Measurements from ENCODE around the gene XYLT1.
"Not testable (repeated sequence)": the region's sequence is repeated elsewhere in the genome, so short reads cannot be mapped to it uniquely, and the experiment has no call there.

XYLT1 gene

DNA sequence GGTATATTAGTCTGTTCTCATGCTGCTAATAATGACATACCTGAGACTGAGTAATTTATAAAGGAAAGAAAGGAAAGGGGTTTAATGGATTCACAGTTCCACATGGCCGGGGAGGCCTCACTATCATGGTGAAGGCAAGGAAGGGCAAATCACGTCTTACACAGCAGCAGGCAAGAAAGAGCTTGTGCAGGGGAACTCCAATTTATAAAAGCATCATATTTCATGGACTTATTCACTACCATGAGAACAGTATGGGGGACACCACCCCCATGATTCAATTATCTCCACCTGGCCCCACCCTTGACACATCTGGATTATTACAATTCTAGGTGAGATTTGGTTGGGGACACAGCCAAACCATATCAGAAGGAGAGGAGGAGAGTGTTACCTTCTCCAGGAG, 17.7 kb upstream of the XYLT1 start:
- no peak for DNase-seq

DNA sequence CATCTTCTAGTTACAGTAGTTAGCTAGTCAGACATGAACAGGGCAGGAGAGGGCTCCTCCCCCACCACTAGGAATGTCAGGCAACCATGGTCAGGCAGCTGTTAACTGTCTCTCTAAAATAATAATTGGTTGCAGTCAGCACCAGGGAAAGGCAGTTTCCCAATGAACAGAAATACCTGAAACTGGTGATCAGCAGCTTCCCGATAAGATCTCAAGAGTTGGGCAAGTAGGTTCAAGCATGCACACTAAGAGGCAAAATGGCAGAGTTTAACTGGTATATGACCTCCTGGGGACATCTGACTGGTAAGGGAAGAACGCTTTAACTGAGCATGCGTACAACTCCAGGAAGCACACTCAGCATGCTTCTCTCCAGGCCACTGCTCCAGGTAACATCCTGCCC, 12.6 kb upstream of the XYLT1 start:
- DNase-seq: no peak

DNA sequence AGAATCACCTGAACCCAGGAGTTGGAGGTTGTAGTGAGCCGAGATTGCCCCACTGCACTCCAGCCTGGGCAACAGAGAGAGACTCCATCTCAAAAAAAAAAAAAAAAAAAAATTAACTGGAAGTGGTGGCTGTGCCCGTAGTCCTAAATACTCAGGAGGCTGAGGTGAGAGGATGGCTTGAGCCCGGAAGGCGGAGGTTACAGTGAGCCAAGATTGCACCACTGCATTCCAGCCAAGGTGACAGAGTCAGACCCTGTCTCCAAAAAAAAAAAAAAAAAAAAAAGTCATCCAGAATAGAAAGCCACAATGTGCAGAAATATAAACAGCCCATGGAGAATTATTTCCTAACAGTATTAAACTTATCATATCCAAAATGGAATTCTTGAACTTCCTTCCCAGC, 11.6 kb upstream of the XYLT1 start:
- DNase-seq: not testable (repeated sequence)

DNA sequence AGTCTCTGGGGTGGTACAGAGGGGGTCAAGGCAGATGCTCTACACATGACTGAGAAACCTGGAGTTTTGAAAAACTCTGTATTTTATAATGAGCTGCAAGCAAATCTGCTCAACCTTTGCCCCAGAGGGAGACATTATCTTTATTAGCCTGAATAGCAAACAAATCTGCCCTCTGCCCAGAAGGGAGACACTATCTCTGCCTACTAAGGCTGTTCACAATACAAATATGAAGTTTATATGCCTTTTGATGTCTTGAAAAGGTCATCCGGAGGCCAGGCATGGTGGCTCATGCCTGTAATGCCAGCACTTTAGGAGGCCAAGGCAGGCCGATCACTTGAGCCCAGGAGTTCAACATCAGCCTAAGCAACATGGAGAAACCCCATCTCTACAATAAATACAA, 11.0 kb upstream of the XYLT1 start:
- DNase-seq: no peak

DNA sequence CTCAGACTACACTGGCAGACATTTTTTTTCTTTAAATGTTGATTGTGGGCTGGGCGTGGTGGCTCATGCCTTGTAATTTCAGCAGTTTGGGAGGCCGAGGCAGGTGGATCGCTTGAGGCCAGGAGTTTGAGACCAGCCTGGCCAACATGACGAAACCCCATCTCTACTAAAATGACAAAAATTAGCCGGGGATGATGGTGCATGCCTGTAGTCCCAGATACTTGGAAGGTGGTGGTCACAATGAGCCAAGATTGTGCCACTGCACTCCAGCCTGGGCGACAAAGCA, 6.4 kb upstream of the XYLT1 start:
- DNase-seq: not testable (repeated sequence)

DNA sequence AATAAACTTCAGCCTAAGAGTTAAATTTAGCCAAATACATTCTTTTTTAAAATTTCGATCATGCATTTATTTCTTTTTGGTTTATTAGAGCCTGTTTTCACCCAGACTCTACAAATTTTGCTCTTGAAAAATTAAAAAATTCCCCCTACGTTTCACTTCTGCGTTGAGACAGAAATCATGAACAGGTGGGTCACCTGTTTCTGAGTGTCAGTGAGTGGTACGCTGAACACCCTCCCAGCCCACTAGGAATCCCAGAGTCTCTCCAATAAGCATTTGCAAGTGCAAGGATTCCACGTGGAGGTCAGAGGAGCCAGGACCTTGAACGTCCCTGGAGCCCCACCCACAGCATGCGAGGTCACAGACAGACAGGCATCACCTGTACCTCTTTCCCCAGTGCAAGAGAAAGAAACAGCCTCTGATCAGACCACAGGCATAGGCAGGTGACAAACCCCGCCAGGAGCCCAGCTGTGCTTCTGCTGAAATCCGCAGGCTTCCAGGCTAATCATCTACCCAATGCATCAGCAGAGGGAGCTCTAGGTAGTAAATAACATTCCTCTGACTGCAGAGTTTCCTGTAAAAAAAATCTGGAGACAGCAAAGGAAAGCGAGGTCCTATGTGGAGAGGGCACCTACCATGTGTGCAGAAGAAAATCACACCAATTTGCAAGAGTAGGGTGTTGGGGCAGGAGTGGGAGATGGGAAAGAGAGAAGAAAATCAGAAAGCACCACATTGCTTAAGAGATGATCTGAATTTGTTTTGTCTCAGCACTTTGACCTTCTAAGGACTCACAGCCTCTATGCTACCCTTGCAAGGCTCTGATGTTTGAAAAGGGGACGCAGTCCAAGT, 5.9 kb upstream of the XYLT1 start:
- DNase-seq: peak; percentile 9

DNA sequence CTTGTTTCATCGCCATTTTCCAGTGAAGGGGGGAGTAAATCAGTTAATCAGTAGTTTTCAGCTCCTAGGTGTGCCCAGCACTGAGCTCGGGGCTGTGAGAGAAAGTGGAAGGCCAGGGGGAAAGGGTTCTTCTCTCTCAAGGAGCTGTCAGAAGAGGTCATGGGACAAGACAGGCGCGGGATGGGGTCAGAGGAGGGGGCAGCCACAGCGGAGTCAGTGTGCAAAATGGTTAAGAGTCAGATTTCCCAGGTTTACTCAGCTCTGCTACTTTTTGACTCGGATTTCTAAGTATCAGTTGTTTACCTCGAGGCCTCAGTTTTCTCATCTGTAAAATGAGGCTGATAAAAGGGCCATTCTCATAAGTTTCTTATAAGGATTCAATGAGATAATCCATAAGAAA, 4.3 kb upstream of the XYLT1 start:
- DNase-seq: no peak

DNA sequence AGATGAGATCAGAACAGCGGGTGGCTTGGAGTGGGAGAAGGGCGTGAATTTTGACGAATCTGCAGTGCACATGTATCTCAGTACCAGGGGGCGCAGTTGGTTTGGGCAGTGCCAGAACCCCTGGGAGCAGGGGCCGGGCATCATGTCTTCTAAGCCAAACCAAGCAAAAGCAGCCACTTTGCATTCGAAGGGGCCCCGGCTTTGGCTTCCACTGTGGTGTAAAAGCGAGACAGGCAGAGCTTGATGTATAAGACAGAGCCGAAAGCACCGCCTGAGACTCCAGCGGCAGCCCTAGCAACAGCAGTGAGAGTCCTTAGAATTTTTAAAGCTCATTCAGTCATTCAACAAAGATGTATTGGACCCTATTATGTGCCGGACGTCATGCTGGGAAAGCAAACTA, 3.8 kb upstream of the XYLT1 start:
- DNase-seq: no peak

DNA sequence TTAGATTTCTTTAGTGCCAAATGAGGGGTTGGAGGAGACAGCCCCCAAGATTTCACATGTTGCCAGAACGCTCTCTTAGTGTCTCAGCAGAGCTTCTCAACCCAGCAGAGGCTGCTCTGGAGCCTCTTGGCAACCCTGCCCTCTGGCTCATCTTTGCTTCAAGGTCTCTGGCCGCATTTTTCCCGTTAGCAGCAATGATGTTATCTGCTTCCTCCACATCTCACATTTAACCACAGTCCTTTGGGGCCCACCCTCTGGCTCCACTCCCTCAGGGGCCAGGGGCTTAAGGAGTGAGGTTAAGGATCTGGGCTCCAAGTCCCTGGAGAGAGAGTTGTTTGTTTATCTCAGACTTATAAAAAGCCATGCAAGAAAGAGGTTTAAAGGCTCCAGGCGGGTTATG, 3.3 kb upstream of the XYLT1 start:
- no peak for DNase-seq

DNA sequence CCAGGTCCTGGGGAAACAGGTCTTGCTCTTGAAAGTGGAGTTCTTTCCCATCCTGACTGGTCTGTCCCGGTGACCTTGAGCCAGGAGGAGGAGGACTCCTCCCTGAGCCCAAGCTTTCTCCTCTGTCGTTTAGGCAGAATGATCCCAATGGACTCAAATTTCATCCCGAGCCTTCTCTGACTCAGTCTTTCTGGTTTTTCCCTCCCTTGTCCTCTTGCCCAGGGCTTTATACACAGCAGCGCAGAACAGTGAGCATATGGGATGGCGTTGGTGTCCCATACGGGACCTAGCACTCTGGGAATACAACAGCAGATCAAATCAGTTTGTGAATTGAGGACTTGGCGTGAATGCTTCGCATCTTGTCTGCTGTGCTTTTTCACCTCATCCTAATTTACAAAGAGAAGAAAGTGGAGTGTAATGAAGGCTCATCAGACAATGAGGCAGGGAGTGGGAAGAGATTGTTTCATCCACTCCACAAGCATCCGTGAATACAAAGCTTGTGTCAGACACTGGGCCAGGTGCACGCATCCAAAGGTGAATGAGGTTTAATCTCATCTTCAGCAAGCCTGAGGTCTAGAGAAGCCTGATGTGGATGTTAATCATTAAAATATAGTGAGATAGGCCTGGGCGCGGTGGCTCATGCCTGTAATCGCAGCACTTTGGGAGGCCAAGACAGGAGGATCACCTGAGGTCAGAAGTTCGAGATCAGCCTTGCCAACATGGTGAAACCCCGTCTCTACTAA, 1.1 kb upstream of the XYLT1 start:
- DNase-seq: no peak

DNA sequence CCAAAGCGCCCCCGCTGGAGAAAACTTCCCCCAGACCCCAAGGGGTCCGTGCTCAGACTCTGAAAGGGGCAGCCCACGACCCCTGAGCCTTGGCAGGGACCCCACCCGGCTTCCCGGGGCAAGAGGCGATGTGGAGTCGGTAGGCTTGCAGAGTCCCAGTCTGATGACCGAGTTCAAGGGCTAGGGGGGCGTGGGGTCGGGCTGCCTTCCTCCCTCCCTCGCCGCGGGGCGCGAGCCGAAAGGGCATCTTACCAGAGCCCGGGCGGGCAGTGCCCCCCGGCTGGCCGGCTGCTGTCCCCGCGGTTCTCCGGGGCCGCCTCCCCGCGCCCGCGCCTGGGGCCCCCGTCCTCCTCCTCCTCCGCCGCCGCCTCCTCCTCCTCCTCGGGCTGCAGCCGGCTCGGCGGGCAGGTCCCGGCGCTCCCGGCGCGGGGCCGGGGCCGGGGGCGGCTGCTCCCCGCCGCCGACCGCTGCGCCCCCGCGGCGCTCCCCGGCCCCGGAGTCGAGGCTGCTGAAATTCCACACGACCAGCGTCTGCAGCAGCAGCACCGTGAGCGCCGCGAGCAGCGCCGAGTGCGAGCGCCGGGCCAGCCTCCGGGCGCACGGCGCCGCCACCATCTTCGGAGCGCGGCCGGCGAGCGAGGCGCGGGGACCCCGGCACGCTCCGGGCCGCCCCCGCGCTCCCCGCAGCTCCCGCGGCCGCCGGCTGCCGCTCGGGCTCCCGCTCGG, 415 bp downstream of the XYLT1 start:
- DNase-seq: no peak

DNA sequence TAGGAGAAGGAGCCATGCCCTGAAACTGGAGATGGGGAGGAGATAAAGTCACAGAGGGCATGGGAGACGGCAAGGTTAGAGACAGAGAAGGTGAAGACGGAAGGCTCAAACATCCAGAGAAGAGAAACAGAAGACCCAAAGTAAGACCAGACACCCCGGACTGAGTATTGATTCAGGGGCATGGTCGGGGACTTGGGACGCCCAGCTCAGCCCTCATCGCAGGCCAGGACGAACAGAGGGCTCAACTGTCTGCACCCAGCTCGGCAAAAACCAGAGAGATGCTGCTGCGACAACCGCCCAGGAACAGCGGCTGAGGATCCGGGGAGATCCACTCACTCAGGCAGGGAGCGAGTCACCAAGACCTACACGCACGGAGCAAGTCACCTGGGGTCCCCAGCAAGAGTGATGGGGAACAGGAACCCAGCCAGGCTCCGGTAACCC, 999 bp downstream of the XYLT1 start:
- DNase-seq: no peak

DNA sequence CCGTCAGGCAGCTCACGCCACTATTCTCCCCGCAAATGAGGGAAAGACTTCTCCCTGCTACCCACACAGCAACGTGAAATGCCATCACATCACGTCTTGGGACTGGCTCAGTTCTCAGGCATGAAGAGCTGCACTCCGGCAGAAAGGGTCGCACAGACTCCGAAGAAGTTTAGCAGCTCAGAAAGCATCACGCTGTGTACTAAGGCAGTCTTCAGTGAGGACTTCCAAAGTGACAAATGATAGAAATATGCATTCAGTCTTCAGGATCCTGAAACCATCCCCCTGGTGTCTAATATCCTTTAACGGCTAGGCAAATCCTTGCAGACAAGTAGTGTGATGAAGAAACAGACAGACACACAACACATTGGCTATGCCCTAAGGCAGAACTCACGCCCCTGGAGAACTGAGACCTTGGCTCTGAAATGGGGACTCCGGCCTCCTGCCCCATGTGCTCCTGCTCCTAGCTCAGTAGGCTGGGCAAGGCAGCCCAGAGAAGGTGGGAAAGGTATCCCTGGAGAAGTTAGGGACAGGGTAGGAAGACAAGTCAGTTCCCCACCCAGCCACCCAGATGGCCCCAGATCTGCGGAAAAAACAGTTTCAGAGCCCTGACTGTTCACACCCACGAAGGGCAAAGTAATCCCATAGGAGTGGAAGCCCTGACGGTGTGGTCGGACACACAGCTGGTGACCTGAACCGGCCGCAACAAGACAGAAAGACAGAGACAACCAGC, 1.6 kb downstream of the XYLT1 start:
- no peak for DNase-seq

DNA sequence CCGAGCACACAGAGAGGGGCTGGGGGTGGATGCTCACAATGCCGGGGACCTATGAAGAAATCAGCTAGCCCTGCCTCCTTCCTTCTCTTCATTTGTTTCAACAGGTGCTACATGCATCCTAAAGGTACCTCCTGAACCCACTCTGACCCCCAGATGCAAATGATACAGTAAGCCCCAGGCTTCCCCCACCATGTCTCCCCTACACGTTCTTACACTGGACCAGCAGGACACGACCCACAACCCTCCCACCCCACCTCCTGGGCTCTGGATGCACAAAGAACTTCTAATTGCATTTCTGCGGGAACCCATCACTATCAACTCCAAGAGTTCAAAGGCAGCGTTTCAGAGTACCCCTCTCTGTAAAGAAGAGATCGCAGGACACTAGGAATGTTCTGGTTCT, 2.1 kb downstream of the XYLT1 start:
- DNase-seq: no peak

DNA sequence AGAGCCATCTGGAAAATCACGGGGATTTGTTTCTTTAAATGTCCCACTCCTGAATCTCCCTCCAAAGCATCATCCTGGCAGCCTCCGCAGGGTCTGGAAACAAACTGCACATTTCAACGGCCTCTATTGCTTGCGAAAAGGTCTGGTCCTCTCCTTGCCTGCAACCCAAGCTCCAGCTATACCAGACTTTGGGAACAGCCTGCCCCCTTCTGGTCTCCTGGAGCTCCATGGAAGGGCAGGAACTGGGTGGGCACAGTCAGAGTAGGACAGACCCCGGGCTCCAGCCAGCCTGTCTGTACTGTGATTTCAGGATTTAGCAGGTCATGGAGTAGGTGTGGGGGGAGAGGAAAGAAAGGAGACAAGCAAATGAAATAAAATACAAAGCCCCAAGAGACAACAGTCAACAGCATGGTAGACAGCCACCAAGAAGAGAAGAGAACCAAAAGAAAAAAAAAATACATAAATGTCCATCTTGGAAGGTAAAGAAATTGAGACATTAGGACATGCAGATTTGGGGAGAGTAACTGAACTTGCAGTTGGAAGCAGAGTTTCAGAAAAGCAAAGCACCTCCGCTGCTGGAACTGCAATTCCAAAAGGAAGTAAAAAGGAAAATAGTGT, 2.7 kb downstream of the XYLT1 start:
- no peak for DNase-seq

DNA sequence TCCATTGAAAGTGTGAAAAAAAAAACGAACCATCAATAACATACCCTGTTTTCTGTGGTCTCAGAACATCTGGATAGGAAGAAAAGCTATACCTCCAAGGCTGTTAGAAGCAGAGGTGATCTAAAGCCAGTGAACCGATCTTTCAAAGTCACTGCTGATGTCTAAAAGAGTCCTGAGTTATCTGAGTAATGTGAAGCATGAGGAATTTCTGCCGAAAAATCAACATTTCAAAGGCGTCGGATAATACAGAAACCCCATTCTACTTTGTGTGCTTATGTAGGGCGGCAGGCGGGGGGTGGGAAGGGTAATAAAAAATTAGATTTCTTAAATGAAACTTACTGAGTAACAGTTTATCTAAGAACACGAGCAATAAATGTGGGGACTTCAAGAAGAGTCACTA, 3.9 kb downstream of the XYLT1 start:
- DNase-seq: no peak

DNA sequence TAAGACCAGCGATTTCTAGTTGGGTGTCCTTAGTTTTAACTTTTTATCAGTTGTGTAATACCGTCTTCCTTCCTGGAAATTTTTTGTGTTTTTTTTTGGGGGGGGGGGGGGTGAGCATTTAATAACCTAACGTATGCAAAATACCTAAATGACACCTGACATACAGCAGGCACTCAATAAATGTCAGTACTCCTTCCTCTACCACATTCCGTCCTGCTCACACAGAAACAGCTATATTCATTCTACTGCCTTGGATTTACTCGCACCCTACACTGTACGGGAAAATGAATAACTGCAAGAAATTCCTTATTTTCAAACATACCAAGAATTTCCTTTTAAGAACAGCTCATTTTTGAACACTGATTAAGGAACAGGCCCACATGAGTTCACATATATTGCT, 5.3 kb downstream of the XYLT1 start:
- DNase-seq: no peak

DNA sequence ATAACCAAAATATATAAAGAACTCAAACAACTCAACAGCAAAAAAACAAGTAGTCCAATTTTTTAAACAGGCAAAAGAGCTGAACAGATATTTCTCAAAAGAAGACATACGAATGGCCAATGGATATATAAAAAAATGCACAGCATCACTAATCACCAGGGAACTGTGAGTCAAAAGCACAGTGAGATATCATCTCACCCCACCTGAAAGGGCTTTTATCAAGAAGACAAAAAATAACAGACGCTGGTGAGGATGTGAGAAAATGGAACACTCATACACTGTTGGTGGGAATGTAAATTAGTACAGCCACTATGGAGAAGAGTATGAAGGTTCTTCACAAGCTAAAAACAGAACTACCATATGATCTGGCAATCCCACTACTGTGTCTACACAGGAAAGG, 7.4 kb downstream of the XYLT1 start:
- no peak for DNase-seq

DNA sequence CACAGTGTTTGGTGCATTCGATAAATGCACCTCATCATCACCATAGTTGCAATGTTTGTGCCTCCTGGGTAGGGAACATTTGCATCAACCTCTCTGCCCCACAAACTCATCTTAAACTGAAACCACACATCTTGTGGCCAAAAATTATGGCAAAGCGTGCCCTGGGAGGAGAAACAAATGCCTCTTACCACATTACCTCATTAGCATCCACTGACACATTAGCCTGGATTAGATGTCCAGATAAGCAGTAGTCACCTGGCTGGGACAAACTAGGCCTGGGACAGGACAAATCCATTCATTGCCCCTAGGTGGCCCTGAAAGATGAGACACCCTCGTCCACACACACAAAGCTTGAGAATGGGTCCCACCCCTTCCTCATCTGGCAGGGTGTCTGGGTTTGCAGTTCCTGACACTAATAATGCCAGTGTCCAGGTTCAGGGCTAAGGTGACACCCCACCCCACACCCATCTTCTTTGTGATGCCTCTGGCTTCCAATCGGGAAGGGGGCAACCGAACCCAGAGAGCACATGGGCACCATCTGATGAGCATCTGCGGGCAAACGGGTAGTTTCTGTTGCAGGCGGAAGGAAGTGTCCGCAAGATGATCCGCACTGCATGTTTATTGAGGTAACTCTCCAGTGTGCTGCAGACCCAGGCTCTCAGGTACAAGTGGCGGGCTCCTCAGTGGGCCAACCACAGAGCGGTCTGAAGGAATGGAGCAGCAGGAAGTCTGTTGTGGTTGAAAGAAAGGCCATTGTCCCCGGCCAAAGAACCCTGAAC, 8.6 kb downstream of the XYLT1 start:
- no peak for DNase-seq

DNA sequence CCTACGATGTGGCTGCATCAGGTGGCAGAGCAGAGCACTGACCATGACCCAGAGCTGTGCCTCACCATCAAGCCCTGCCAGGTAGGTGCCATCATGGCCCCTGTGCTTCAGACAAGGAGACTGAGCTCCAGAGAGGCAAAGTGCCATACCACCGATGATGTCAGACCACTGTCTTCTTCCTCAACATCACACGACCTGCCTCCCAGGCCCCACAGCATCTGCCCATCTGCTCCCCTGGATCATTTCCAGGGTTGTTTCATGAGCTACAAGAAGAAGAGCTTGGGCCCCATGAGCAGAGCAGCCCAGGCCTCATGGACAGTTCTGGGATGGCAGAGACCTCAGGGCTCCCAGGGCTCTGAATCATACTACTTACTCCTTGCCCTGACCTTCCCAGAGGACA, 9.9 kb downstream of the XYLT1 start:
- DNase-seq: no peak

DNA sequence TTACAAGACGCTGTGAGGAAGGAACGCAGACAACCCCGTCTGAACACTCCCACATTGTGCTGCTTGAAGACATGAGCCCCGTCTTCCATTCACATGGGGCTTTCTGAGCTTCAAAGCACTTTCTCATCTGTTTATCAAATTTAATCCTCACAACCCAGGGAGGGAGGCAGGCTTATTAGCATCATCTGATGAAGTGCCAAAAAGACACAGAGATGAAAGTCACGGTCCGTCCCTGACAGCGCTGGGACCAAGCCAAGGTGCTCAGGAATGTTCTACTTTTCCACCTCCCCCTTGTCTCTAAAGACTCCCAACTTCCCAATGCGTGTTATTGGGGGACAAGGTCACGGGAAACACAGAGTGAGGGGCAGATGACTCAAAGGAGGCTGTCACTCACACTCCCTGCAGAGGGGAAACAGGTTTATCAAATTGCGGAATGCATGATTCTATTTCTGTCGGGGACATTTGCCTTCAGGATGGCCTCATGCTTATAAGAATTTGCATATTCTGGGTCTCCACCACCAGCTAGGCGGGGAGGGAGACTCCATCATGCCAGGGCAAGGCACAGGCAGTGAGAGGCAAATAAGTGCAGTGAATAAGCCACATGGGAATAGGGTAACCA, 10.7 kb downstream of the XYLT1 start:
- no peak for DNase-seq

DNA sequence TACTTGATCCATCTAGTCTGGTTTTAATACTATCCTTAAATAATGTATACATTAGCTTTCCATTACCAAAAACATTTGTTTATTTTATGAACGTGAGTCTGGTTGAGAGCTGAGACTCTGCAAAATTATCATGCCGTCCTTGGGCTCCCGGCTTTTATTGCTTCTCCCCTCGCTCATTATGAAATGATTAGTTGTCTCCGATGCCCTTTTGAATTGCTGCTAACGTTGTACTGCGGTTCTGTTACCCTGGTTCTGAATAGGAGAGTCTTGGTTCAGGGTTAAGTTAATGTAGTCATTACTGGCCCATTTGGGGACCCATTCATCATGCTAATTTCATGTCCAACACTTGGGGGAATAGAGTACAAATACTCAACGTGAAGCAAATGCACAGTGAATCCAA, 12.8 kb downstream of the XYLT1 start:
- no peak for DNase-seq

Measured in NCI-H146 (cell line).